Astrocyte (in vitro differentiated cells and primary cell): ENCODE data around the gene ATP5MK.

ENCODE experiments used
- CTCF ChIP-seq: IDR thresholded peaks from 2 replicates; pipeline ENCODE4 v1.5.1; 2011; ENCODE audit warnings: low read depth, mild to moderate bottlenecking, inconsistent platforms, low read length, moderate library complexity; ENCODE audit not compliant: insufficient read depth
- EZH2 ChIP-seq: IDR thresholded peaks from 2 replicates; pipeline ENCODE4 v1.6.1; 2012; ENCODE audit warnings: mild to moderate bottlenecking, low read length, inconsistent platforms; ENCODE audit not compliant: insufficient read depth

- TF ChIP-seq CTCF (no peak), EZH2 (no peak)
Observed at GRCh38 chr10:103350517-103351260, 45.6 kb downstream of the ATP5MK start, which contains the start of gene PCGF6.
